HG03342 (cell line): ENCODE measurements around the gene ELMO1.
A peak's percentile ranks its signal among the peaks of the same experiment; 100 is the strongest.

Source experiments
- ATAC-seq: cut with Tn5 transposase; IDR thresholded peaks from one replicate; pipeline ENCODE4 v1.9.1; 2021; ENCODE audit warnings: mild to moderate bottlenecking, moderate library complexity; ENCODE audit not compliant: unreplicated experiment

The ELMO1 gene

DNA sequence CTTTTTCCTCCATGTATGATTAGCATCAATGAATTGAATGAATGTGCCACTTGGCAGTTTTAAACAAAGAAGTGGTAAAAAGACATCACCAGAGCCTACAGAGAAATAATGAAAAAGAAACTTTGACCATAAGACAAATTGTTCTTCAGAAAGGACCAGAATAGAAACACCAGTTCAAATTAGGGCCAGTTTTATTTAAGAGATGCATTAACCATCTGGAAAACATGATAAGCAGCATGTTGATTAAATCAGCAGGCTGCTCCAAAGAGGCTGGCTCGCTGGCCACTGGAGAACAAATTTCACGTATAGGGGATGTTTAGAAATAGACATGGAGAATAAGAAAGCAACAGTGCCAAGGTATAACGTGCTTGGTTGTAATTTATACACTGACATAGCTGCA lies 482.0 kb downstream of the ELMO1 start:
- no peak for ATAC-seq

DNA sequence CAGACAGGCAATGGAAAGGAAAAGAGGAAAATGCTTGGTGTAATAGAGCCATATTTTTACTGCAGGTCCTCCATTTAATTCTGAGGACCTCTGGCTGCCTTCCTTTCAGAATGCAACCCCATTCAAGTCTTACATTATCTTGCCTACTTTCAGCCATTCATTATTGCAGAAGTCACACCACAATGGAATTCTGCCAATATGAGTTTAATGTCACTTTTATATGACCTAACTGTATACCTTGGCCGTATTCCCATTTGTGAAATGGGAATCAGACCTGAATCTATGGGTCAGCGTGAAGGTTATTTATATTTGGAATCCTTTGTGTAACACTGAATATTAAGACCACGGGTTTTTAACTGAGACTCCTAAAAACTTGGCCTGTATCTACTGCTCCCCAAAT lies 482.6 kb downstream of the ELMO1 start:
- no peak for ATAC-seq

DNA sequence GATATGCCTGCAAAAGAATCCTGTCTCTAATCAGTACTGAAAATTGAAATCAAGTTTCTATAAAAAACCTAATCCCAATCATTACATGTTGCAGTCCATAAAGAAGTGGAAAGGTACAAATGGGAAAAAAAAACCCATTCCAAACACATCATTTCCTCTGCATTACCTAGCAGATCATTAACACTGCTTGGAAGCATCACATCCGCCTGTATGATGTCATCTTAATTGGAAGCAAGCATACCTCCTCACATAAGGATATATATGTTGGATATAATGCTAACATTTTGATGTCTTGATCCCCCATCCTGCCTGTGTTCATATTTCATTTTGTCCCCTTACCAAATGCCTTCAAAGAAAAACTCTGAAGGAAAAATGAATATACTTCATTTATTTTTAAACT lies 483.0 kb downstream of the ELMO1 start:
- no peak for ATAC-seq

DNA sequence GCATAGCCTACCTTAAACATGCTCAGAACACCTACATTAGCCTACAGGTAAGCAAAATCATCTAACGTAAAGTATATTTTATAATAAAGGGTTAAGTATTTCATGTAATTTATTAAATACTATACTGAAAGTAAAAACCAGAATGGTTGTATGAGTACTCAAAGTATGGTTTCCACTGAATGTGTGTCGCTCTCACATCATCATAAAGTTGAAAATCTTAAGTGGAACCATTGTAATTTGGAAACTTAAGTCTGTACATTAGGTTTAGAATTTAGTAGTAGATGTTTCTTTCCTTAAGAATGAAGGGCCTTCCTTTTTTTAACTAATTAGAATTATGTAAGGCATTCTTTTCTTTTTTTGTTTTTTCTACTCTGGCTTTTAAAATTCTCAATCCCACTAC lies 484.4 kb downstream of the ELMO1 start:
- ATAC-seq = no peak

DNA sequence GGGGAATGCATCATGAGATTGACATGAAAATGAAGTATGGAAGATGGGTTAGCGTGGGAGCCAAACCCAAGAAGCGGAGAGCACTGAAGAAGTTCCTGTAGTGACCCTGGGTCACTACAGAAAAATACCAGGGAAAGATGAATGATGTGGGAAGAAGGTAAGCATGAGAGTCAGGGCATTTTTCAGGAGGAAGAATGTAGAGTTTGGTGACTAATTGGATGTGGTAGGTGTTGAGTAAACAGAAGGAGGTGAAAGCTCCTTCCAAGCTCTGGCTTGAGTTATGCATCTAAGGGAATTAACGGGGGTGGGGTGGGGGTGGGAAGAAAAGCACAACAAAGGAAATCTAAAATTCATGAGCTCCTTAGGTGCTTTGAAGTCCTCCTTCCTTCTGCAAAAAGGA lies 486.3 kb downstream of the ELMO1 start:
- no peak for ATAC-seq

DNA sequence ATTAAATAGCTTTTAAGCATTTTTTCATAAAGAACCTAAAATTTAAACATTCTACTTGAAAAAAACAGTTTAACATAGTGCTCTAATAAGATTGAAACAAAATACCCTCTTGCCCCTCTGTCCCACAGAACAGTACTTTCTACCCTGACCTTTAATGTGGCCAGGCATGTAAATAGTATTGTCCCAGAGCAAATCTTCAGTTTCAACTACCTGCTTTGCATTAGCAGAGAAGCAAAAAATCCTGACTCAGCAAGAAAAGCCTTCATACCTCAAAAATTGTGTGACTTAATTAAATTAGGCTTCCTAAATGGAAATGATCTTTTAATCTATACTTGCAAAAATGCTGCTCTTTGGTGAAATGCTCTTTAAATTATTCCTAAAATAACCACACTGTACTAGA lies 487.0 kb downstream of the ELMO1 start:
- ATAC-seq = no peak

DNA sequence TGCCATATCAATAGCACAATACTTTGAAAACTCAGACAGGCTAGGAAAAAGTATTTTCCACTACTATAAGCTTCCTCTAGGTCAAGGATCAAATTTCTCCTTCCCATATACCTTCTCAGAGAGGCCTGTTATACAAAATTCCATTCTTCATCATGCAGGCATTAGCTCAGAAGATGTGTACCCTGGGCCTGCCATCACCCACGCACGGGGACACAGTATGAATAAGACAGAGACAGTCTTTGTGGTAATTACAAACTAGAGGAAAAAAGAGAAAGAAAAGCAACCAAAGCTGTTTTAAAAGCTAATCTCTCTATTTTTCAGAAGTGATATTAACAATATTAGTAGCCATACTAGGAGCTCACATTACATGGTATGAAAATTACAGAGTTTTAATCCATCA lies 487.6 kb downstream of the ELMO1 start:
- no peak for ATAC-seq

DNA sequence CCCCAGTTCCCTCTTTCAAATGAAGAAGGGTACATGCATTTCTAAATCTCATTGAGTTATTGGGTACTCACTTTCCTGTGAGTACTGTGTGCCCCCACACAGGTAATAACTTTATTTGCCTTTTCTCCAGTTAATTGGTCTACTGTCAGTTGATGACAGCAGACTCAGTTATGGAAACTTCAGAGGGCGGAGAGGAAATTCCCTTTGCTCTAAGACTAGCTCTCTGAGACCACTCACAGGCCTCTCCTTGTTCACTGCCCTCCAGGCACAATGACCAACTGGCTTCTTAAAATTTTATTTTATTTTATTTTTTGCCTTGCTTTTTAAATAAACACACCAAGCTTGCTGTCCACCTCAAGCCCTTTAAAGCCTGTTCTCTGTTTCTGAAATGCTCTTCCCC lies 488.6 kb downstream of the ELMO1 start:
- ATAC-seq = no peak

DNA sequence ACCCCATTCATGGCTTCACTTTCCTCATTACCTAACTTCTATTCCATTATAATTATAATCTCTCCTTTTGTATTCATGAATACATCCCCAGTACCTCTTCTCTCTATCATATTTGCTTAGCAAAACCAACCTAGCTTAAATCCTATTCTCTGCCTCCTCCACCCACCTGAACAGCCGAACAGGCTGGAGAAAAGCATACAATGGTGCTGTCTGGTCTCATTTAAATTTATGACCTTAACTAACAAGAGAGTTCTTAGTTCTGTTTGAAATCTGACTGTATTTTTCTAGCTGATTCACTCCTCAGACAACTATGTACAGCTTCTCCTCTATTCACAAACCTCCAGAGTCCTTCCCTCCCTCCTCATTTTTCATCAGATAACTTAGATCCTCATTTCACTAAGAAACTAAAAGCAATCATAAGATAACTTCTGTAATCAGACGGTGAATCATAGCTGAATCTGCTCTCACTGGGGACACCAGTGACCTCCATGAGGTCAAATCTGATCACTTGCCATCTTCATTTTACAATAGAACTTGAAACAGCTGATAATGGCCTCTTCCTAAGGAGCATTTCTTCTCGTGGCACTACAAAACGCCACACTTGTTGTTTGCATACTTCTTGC lies 490.4 kb downstream of the ELMO1 start:
- ATAC-seq = no peak

DNA sequence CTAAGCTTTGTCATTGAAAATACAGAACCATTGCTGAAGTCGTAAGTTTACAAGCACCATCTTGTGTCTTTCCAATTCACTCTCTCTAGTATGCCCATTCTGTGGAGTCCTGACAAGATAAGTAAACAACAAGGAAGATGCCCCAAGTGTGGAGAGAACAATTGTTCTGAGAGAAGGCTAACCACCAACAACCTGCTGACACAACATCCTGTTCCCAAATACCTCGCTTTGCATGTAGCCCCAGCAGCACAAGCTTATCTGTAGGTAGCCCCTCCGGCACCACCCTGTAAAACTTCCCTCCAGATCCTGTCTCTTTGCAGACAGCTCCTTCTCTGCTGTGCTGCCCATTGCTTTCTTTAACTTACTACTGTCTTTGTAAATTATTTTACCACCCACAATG lies 491.0 kb downstream of the ELMO1 start:
- ATAC-seq = no peak

DNA sequence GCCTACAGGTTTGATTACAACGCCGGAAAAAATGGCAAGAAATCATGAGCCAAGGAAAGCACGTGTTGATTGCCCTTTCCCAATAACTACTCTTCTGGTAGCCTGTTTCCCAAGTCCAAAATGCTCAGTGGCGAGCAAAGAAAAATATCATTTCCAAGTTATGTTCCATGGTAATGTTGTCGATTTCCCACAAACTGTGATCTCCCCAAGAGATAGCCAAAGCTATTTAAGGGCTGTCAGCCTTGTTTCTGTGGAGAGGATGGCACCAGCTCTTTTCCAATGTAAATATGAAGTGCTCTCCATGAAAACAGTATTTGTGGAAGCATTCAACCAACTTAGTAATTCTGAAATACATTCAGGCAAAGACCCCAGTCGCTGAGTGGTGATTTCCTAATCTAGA lies 491.9 kb downstream of the ELMO1 start:
- ATAC-seq = no peak

DNA sequence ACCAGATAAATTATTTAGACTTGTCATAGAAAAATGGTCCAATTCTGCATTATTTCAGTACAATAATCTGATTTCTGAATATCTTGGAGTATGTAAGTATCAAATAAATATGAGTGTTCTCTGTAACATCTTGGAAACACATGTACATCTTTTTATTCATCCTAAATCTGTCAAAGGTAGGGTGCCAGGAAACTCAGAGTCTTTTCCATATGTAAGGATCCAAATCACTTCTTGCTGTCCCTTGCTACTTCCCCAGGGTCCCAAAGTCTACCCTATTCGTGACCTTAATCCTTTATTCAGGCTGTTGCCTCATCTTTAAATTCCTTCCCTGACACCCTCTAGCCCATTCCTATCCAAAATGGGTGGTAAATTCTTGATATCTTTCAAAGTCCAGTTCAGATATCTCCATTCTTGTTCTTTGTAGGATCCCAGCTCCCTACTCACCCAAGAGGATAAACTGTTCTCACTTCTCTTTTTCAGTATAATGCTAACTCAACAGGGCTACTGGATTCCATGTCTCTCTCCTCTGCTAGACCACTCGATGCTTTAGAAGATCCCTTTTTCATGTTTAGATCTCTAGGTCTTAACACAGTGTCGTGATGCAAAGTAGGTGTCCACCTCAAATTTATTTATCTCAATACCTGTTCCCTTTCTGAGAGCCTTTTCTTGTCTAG lies 493.1 kb downstream of the ELMO1 start:
- no peak for ATAC-seq

DNA sequence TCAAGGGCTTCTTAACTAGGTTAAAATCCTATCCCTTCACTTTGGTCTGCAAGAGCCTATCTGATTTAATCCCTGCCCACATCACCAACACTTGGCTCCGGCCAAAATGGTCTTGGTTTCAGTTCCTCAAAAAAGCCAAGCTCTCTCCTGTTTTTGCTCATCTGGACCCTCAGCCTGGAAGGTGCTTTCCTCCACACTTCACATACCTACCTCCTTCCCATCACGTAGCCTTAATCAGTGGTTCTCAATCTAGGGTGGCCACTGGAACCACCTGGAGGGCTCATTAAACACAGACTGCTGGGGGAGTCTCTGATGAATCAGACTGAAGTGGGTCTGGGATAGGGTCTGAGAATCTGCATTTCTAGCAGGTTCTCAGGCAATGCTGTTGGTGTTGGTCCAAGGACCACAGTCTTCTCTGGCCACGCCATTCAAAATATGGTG lies 497.4 kb downstream of the ELMO1 start:
- peak; percentile 94 for ATAC-seq

DNA sequence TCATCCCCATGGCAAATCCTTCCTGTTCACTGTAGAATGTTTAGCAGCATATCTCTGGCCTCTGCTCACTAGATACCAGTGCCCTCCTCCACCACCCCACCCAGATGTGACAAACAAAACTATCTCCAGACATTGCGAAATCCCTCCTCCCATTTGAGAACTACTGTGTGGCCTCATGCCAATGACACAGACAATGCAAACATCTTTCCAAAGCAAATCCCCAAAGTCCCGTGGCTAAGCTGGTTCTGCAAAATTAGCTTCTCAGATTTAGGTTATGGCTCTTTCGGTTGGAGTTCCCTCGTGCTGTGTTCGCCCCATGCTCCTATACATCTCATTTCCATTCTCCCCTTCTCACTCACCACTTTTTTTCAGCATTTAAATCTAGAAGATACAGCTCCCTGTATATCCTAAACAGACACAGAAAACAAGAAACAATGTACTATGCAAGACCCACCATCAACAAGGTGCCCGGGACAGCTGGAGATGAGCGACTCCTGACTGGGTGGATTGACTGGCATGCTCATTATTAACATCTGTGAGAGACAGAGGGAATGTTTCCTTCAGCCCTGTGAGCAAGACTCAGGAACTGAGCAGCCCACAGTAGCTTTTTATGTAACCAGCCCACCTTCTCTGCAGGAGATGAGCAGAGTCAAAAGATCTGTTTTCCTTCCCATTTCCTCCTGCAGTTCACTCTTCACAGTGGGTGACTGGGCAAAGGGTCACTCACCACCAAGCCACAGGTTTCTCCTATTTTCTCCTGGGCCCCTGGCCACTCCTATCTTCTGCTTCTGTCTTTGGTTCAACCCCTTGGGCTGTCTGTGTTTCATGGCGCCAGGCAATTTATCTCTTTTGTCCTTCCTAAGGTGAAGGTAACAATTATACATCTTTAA lies 498.7 kb downstream of the ELMO1 start:
- ATAC-seq = no peak

DNA sequence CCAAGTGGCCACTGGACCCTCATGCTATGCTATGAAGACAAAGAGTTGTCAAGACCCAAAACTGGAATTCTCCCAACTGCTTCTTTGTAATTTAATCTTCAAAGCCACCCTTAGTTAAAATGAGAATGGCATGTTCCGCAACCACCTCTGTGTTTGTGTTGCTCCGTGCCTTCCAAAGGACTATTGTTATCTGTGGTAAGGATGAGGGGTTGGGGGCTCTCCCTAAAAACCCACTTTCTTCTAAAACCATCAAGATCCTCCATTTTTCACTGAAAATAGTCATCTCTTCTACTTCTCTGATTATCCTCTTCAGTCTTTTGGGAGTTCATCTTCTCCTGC lies 502.3 kb downstream of the ELMO1 start:
- ATAC-seq = no peak

DNA sequence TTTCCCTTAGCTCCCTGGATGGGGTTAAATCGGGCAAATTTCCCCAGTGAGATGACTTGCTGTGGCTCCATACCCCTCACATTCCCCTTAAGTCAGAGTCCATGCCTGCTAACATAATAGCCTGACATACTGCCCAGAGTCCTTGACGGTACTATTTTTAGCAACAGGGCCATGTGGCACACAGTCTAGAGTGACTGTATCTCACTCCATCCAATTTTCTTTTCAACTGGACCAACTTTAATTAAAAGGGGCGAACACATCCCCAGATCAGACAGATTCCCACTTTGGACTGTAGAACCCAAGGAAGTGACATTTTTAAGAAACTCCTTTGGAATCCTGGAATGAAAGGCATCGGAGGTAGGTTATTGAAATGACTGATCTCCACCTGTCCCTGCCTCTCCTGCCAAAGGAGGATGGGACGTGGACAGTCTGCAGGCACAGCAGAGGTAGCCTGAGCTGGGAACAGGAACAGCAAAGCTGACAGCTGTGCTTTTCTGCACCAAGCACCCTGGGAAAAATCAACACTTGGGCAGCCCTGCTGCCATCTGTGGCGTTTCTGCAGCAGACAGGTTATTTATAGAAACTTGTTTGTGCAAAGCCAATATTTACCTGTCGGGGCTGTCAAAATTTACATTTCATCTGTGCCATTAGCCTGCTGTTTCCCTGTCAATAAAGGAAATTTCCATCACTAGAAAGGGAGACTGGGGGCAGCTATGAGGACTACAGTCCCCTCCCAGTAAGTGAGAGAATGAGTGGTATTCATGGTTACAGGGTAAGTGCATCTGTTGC lies 502.9 kb downstream of the ELMO1 start:
- ATAC-seq = no peak

DNA sequence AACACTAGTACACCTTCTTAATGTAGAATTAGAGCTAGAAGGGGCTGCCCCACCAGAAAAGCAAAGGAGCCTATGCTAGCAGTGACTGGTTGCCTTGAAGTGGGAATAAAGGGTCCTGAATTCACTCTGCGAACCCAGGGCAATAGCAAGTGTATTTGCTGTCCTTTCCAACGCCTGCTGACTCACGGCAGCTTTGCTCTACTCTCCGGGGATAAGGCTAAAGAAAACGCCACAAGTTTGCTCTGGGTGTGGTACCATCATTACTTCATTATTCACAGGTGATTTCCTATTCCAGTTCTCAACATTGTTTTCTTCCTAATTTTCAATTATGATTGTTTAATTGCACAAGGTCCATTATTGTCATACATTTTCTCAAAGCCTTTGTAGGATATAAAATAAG lies 503.8 kb downstream of the ELMO1 start:
- no peak for ATAC-seq

DNA sequence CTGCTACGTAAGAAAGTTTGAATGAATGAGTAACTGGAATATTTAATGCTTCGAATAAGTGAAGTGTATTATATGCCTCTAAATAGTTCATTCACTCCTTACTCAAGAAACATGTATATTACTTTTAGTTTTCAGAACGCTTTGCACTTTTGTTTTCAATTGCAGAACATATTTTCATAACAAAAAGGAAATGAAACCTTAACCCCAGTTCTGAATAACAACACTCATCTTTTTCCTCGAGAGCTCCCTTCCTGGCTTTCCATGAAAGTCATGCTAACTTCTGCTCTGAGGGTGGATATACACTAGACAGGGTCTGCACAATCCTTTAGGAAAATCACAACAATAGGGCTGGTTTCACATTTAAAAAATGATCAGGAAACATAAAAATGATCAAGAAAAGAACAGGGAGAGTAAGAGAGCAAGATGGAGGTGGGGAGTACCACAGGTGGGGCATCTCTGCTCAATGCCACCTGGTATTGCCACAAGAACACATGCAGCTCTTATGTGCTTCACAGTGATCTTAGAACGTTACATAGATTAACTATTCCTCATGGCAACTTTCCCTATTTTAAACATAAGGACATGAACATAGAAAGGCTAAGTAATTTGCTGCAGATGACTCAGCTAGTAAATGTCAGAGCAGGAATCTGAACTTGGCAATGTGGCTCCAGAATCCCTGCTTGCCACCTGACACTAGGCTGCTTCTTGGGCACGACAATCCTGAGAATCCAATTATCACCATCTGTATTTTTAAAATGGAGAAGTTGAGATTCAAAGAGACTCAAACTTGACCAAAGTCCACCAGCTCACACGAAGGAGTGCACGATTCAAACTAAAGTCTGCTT lies 504.9 kb downstream of the ELMO1 start:
- ATAC-seq = peak; percentile 54

DNA sequence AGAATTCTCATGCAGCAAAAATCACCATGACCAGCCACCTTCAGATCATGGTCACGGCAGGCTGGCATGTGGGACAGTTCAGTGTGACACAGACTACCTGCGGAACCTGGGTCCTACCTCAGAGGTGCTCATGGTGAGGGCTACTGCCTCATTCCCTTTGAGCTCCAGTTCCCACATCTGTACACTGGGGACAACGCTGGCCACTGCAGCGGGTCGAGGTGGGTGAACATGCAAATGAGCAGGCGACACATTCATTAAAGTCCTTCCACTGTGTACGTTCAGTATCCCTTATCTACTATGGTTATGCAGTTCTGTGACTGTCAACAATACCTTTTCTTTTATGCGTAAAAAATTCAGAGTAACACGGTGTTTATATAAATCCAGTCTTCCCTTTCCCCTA lies 505.7 kb downstream of the ELMO1 start:
- ATAC-seq = no peak

DNA sequence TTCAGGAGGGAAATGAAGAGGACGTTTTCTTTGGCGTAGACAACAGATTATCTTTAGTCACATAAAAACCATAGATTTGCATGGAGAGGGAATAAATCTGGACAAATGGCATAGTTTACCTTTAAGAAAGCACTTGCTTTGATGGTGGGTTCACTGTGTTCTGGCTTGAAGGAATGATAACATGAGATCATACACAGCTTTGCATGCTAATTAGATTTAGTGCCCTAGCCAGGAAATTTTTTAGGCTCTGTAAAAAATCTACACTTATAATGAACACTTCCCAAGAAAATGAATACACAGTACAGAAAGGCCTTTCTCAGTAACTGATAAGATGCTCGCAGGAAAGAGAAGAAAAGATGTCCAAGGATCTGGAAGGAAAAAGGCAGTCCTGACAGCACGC lies 506.1 kb downstream of the ELMO1 start:
- no peak for ATAC-seq
